CD4-positive, alpha-beta T cell (primary cell): ENCODE results near the gene DNAH2. TPM values are rescaled to one million over a fixed set of nuclear protein-coding genes. Genes with fewer than 3 reads are reported as not detected.

Experiments used
- ATAC-seq: fragments of 200-7000 bp; cut with Tn5 transposase; one replicate; pipeline ENCODE4 v1.10.0; 2022; ENCODE audit warnings: mild to moderate bottlenecking; ENCODE audit not compliant: poor library complexity
- CTCF ChIA-PET: fragments of 350-600 bp; sonication (Branson Sonifier 250); formaldehyde crosslinking; loops from one replicate; lab custom pipeline; 2021; ENCODE audit warnings: antibody characterized with exemption, inconsistent platforms; lab: Charles Lee
- POLR2A ChIA-PET: fragments of 350-600 bp; sonication (Branson Sonifier 250); formaldehyde crosslinking; loops from one replicate; lab custom pipeline; 2021; ENCODE audit warnings: antibody characterized with exemption, inconsistent platforms; lab: Charles Lee
- DNase-seq, 14 experiments: peaks; one replicate each; pipeline ENCODE4 v3.0.0-alpha.2; 2013 to 2020; ENCODE audit warnings: mixed read lengths in 2 of 14
- H3K27ac ChIP-seq, 2 donors: one replicate each; pipeline versions ENCODE4 v1.5.1 to v1.7.0; 2013; ENCODE audit warnings: low read length in 2 of 2, low read depth in 1 of 2, mild to moderate bottlenecking in 1 of 2
- H3K27me3 ChIP-seq, 2 experiments: 1 replicate in 1 of 2; 2 replicates in 1 of 2; pipeline versions ENCODE4 v1.6.1 to v1.7.0; 2013; ENCODE audit warnings: low read length in 2 of 2, control low read depth in 1 of 2, mild to moderate bottlenecking in 1 of 2, moderate library complexity in 1 of 2; ENCODE audit not compliant: insufficient read depth in 2 of 2, control insufficient read depth in 1 of 2
- H3K36me3 ChIP-seq: one replicate; pipeline ENCODE4 v1.6.1; 2013; ENCODE audit warnings: low read length, control low read depth; ENCODE audit not compliant: insufficient read depth
- H3K4me1 ChIP-seq: one replicate; pipeline ENCODE4 v1.6.1; 2013; ENCODE audit warnings: low read length, control low read depth; ENCODE audit not compliant: insufficient read depth
- H3K4me3 ChIP-seq: one replicate; pipeline ENCODE4 v1.5.1; 2013; ENCODE audit warnings: mild to moderate bottlenecking, low read length, moderate library complexity
- H3K9me3 ChIP-seq, 2 experiments: 1 replicate in 1 of 2; 2 replicates in 1 of 2; pipeline versions ENCODE4 v1.6.1 to v1.7.0; 2013; ENCODE audit warnings: low read length in 2 of 2, mild to moderate bottlenecking in 2 of 2, control low read depth in 1 of 2, moderate library complexity in 1 of 2; ENCODE audit not compliant: control insufficient read depth in 1 of 2, insufficient read depth in 1 of 2
- H3K27ac Mint-ChIP-seq: one replicate; pipeline ENCODE4 v1.8.0; 2020; ENCODE audit warnings: mixed read lengths
- H3K27me3 Mint-ChIP-seq: one replicate; pipeline ENCODE4 v1.8.0; 2021; ENCODE audit warnings: mixed read lengths
- H3K36me3 Mint-ChIP-seq: one replicate; pipeline ENCODE4 v1.8.0; 2021; ENCODE audit warnings: low read depth, mixed read lengths
- H3K4me1 Mint-ChIP-seq: one replicate; pipeline ENCODE4 v1.8.0; 2021; ENCODE audit warnings: low read depth, mixed read lengths
- H3K4me3 Mint-ChIP-seq: one replicate; pipeline ENCODE4 v1.8.0; 2020; ENCODE audit warnings: mild to moderate bottlenecking, mixed read lengths
- H3K9me3 Mint-ChIP-seq: one replicate; pipeline ENCODE4 v1.8.0; 2020; ENCODE audit warnings: mixed read lengths
- intact Hi-C, 2 experiments: fragments of 100-400 bp; cut with DNase I in 1 of 2; cut with micrococcal nuclease in 1 of 2; formaldehyde crosslinking; loops; one replicate each; pipeline versions ENCODE4 v1.15.1 to v1.9.0; 2023 to 2025; cut with DNase I, micrococcal nuclease
- total RNA-seq, 174 experiments: library from RNA in 2 of 174; stranded (reverse) in 2 of 174; gene quantifications; one replicate each; pipeline ENCODE4 v1.2.3 and lab custom pipeline; 2021 to 2026
- TF ChIP-seq, protein P1 (sequence below): fragments of 200-600 bp; IDR thresholded peaks from one replicate; pipeline ENCODE4 v1.8.0; 2022; ENCODE audit warnings: antibody characterized with exemption, mild to moderate bottlenecking

DNAH2 gene
- total RNA-seq, 2 experiments from 2014 or later, result not detected

DNA sequence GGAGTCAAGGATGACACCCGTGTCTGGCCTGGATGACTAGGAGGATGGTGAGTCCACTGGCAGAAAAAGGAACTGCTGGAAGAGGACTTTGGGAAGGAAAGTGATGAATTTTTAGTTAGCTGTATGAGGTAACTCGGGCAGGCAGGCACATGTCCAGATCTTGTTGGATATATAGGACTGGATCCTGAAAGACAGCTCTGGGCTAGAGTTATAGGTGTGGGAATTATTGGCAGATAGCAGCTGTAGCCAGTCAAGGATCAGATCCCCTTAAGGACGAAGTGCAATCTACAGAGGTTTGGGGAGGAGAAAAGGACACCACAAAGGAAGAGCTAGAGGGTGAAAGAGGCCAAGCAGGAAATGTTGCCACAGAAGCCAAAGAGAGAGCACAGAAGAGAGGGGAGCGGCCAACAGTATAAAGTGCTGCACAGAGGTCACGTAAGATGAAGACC, 150.4 kb downstream of the DNAH2 start:
- H3K27ac Mint-ChIP-seq, result peak overlapping the region; percentile 62
- DNase-seq (peak in 3 of 14 experiments; percentile 38 to 49 (median 47)), ATAC-seq (peak; percentile 78)
- Histone ChIP-seq H3K4me1 (peaks cover 20% of the 10 kb centered on the region), H3K4me3 (peak overlapping the region; percentile 26), H3K36me3 (peaks cover 3% of the 10 kb centered on the region), H3K9me3 (no peaks in the 10 kb centered on the region), H3K27ac (peak overlapping the region in 1 of 2 donors; percentile 52), H3K27me3 (no peaks in the 10 kb centered on the region)
- intact Hi-C loops, result loop anchor here (10.0 kb wide), 1 partner anchor 47 kb away; the partner anchor contains the start of gene RNF227 (in 2 of the 2)
- no peaks in the 10 kb centered on the region for H3K9me3 Mint-ChIP-seq
- no peaks in the 10 kb centered on the region for H3K27me3 Mint-ChIP-seq
- H3K36me3 Mint-ChIP-seq, result peaks cover 5% of the 10 kb centered on the region
- peak overlapping the region; percentile 9 for H3K4me3 Mint-ChIP-seq
- POLR2A ChIA-PET, result interaction anchor here (0.7 to 2.9 kb wide), 7 partner anchors 11 to 181 kb away, joined by 3 to 20 read pairs (median 3); partner anchors contain the start of genes CNTROB, NAA38, RNF227 and TP53
- H3K4me1 Mint-ChIP-seq, result peaks cover 32% of the 10 kb centered on the region
- TF ChIP-seq, protein P1, sequence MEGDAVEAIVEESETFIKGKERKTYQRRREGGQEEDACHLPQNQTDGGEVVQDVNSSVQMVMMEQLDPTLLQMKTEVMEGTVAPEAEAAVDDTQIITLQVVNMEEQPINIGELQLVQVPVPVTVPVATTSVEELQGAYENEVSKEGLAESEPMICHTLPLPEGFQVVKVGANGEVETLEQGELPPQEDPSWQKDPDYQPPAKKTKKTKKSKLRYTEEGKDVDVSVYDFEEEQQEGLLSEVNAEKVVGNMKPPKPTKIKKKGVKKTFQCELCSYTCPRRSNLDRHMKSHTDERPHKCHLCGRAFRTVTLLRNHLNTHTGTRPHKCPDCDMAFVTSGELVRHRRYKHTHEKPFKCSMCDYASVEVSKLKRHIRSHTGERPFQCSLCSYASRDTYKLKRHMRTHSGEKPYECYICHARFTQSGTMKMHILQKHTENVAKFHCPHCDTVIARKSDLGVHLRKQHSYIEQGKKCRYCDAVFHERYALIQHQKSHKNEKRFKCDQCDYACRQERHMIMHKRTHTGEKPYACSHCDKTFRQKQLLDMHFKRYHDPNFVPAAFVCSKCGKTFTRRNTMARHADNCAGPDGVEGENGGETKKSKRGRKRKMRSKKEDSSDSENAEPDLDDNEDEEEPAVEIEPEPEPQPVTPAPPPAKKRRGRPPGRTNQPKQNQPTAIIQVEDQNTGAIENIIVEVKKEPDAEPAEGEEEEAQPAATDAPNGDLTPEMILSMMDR, result no peak
- CTCF ChIA-PET, result interaction anchor here (1.1 to 4.9 kb wide), 3 partner anchors 10 to 45 kb away, joined by 3 to 17 read pairs (median 6); no protein-coding TSS in a partner anchor

DNA sequence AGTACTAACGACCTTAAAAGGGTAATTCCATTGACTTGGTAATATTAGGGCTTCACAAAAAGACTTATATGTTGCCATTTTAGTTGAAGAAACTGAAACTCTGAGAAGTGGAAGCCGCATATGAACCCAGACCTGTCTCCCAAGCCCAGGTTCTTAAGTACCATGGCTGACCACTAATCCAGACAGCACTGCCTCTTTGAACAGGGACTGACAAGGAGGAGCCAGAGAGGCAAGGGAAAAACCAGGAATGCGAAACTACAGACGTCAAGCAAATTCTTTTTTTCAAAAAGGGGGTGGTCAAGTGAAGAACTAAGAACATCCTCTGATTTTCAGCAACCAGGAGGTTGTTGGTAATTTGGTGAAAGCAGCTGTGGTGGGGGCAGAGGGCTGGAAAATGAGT, 155.5 kb downstream of the DNAH2 start:
- Histone ChIP-seq H3K36me3 (peaks cover 9% of the 10 kb centered on the region), H3K27ac (no peak overlapping the region), H3K4me1 (peaks cover 12% of the 10 kb centered on the region), H3K27me3 (no peaks in the 10 kb centered on the region), H3K4me3 (no peak overlapping the region), H3K9me3 (no peaks in the 10 kb centered on the region)
- POLR2A ChIA-PET, result interaction anchor here (0.9 kb wide), 1 partner anchor 16 kb away, joined by 3 read pairs; the partner anchor contains the start of genes CYB5D1 and NAA38
- TF ChIP-seq, protein P1, result no peak
- CTCF ChIA-PET, result interaction anchor here (1.7 kb wide), 1 partner anchor 11 kb away, joined by 11 read pairs; no protein-coding TSS in a partner anchor
- intact Hi-C loops, result no loop called here
- ATAC-seq (no peak), DNase-seq (no peak)
- H3K9me3 Mint-ChIP-seq, result no peaks in the 10 kb centered on the region
- H3K36me3 Mint-ChIP-seq, result peaks cover 30% of the 10 kb centered on the region
- no peak overlapping the region for H3K27ac Mint-ChIP-seq
- H3K4me1 Mint-ChIP-seq, result peaks cover 28% of the 10 kb centered on the region
- no peak overlapping the region for H3K4me3 Mint-ChIP-seq
- H3K27me3 Mint-ChIP-seq, result no peaks in the 10 kb centered on the region

DNA sequence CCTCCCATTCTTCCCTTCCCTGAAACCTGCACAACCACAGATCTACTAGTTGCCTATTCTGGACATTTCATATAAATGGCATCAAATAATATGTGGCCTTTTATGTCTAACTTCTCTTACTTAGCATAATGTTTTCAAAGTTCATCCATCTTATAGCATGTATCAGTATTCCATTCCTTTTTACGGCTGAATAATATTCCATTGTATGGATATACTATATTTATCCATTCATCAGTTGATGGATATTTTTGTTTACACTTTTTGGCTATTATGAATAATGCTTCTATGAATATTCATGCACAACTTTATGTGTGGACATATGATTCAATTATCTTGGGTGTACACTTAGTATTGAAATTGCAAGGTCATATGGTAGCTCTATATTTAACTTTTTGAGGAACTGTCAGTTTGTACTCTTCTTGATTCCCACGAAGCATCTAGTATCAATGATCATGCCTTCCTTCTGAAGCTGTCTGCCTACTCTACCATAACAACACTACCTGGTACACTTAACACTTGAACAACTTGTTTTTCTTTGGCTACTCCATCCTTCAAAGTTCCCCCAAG, 158.3 kb downstream of the DNAH2 start:
- H3K4me3 ChIP-seq, result no peak overlapping the region
- H3K4me3 Mint-ChIP-seq, result no peak overlapping the region
- ATAC-seq, result no peak
- POLR2A ChIA-PET, result interaction anchor here (1.5 kb wide), 1 partner anchor 12 kb away, joined by 4 read pairs; no protein-coding TSS in a partner anchor
- H3K4me1 ChIP-seq, result peaks cover 11% of the 10 kb centered on the region
- no peak overlapping the region for H3K27ac ChIP-seq
- TF ChIP-seq, protein P1, result no peak
- H3K27me3 ChIP-seq, result no peaks in the 10 kb centered on the region
- peaks cover 26% of the 10 kb centered on the region for H3K36me3 ChIP-seq
- intact Hi-C loops, result no loop called here
- H3K27ac Mint-ChIP-seq, result no peak overlapping the region
- CTCF ChIA-PET, result interaction anchor here (1.5 kb wide), 1 partner anchor 115 kb away, joined by 3 read pairs; no protein-coding TSS in a partner anchor
- H3K9me3 ChIP-seq, result no peaks in the 10 kb centered on the region
- H3K27me3 Mint-ChIP-seq, result no peaks in the 10 kb centered on the region
- no peak for DNase-seq
- H3K9me3 Mint-ChIP-seq, result no peaks in the 10 kb centered on the region
- H3K4me1 Mint-ChIP-seq, result peaks cover 17% of the 10 kb centered on the region
- peaks cover 30% of the 10 kb centered on the region for H3K36me3 Mint-ChIP-seq
